A549 (cell line): ENCODE measurements around the gene LSR. TPM values are rescaled to one million over a fixed set of nuclear protein-coding genes. Genes with fewer than 3 reads are reported as not detected.
A peak's percentile ranks its signal among the peaks of the same experiment; 100 is the strongest.

Experiments
- ATAC-seq, 2 experiments: fragments of 200-7000 bp in 1 of 2; fragments of >200 bp in 1 of 2; cut with Nextera tagmentation in 1 of 2; cut with Tn5 transposase in 1 of 2; 3 replicates each; pipeline versions ENCODE4 v1.8.0 to v1.9.1; 2018 to 2020; ENCODE audit warnings: mild to moderate bottlenecking in 1 of 2, moderate library complexity in 1 of 2
- CTCF ChIA-PET: fragments of 300-600 bp; sonication (Branson Sonifier 250); formaldehyde crosslinking; extraction: SDS; loops from one replicate; lab custom pipeline; 2021; ENCODE audit warnings: antibody characterized with exemption, inconsistent platforms; lab: Yijun Ruan, JAX
- POLR2A ChIA-PET: fragments of 350-600 bp; formaldehyde crosslinking; extraction: SDS; loops from one replicate; lab custom pipeline; 2021; ENCODE audit warnings: antibody characterized with exemption, inconsistent platforms; lab: Yijun Ruan, JAX
- DNase-seq, 2 experiments: peaks; one replicate each; pipeline versions ENCODE4 v3.0.0 to v3.0.0-alpha.2; 2011 to 2016; ENCODE audit warnings: low read depth in 1 of 2, low spot score in 1 of 2
- FAIRE-seq: peaks from 2 replicates; lab custom pipeline; 2011; peaks lifted over from hg19 to GRCh38; lab: Jason Lieb, UNC
- H3K27ac ChIP-seq, 2 experiments: fragments of >200 bp; sonication (Bioruptor Twin); formaldehyde crosslinking; 3 replicates each; pipeline ENCODE4 v1.5.1; 2016 to 2017
- H3K4me1 ChIP-seq: fragments of >200 bp; sonication (Bioruptor Twin); formaldehyde crosslinking; 3 replicates; pipeline ENCODE4 v1.6.1; 2016
- H3K4me2 ChIP-seq: fragments of >200 bp; sonication (Bioruptor Twin); formaldehyde crosslinking; 3 replicates; pipeline ENCODE4 v1.6.1; 2016
- H3K4me3 ChIP-seq: fragments of >200 bp; sonication (Bioruptor Twin); formaldehyde crosslinking; 3 replicates; pipeline ENCODE4 v1.5.1; 2016
- H3K9me3 ChIP-seq: fragments of >200 bp; sonication (Bioruptor Twin); formaldehyde crosslinking; 3 replicates; pipeline ENCODE4 v1.6.1; 2016
- ATOH8 ChIP-seq: fragments of 250-450 bp; sonication (Bioruptor Pico); IDR thresholded peaks from 2 replicates; pipeline ENCODE4 v1.5.0; 2020; ENCODE audit warnings: low read depth, mild to moderate bottlenecking, moderate library complexity
- BCL3 ChIP-seq: fragments of >200 bp; sonication (Bioruptor Twin); formaldehyde crosslinking; IDR thresholded peaks from 3 replicates; pipeline ENCODE4 v1.6.1; 2016
- BHLHE40 ChIP-seq: IDR thresholded peaks from 2 replicates; pipeline ENCODE4 v1.6.1; 2012; ENCODE audit warnings: low read depth, low read length, inconsistent platforms
- CBX2 ChIP-seq: fragments of 200-600 bp; sonication (generic); IDR thresholded peaks from 2 replicates; pipeline ENCODE4 v1.6.1; 2016; ENCODE audit warnings: low read depth, mild to moderate bottlenecking, borderline replicate concordance
- CBX8 ChIP-seq: fragments of 200-600 bp; sonication (generic); IDR thresholded peaks from 2 replicates; pipeline ENCODE4 v1.6.1; 2016
- CEBPB ChIP-seq, 2 experiments: fragments of >200 bp in 1 of 2; sonication (Bioruptor Twin) in 1 of 2; formaldehyde crosslinking in 1 of 2; IDR thresholded peaks; 2 replicates each; pipeline ENCODE4 v1.6.1; 2012 to 2016
- CHD4 ChIP-seq: fragments of 200-600 bp; sonication (generic); IDR thresholded peaks from 2 replicates; pipeline ENCODE4 v1.6.1; 2016; ENCODE audit warnings: antibody characterized with exemption, mild to moderate bottlenecking, borderline replicate concordance
- EP300 ChIP-seq, 2 experiments: fragments of >200 bp; sonication (Bioruptor Twin); formaldehyde crosslinking; IDR thresholded peaks; 2 replicates in 1 of 2; 3 replicates in 1 of 2; pipeline ENCODE4 v1.6.1; 2016 to 2017
- FOSL2 ChIP-seq, 2 experiments: fragments of 450-650 bp in 1 of 2; fragments of >200 bp in 1 of 2; sonication (Bioruptor Twin) in 1 of 2; formaldehyde crosslinking; IDR thresholded peaks; 2 replicates each; pipeline versions ENCODE4 v1.5.0 to v1.6.1; 2016 to 2020; ENCODE audit warnings: mild to moderate bottlenecking in 1 of 2, moderate library complexity in 1 of 2
- FOXS1 ChIP-seq: fragments of 250-450 bp; sonication (Bioruptor Pico); IDR thresholded peaks from 2 replicates; pipeline ENCODE4 v1.5.0; 2020; ENCODE audit warnings: mild to moderate bottlenecking, moderate library complexity
- GATA3 ChIP-seq: IDR thresholded peaks from 2 replicates; pipeline ENCODE4 v1.6.1; 2012; ENCODE audit warnings: borderline replicate concordance
- HOXA7 ChIP-seq: fragments of 250-450 bp; sonication (Bioruptor Pico); IDR thresholded peaks from 2 replicates; pipeline ENCODE4 v1.5.0; 2020; ENCODE audit warnings: mild to moderate bottlenecking, moderate library complexity
- HOXB13 ChIP-seq: fragments of 250-450 bp; sonication (Bioruptor Pico); IDR thresholded peaks from 2 replicates; pipeline ENCODE4 v1.5.0; 2020; ENCODE audit warnings: low read depth, mild to moderate bottlenecking, moderate library complexity
- MAX ChIP-seq: IDR thresholded peaks from 2 replicates; pipeline ENCODE4 v1.6.1; 2012
- PBX3 ChIP-seq: IDR thresholded peaks from 2 replicates; pipeline ENCODE4 v1.6.1; 2012
- POLR2A ChIP-seq: IDR thresholded peaks from 2 replicates; pipeline ENCODE4 v1.6.1; 2012; ENCODE audit warnings: mild to moderate bottlenecking, low read length
- POLR2AphosphoS2 ChIP-seq: conservative IDR thresholded peaks from 2 replicates; pipeline ENCODE4 v1.6.1; 2012; ENCODE audit warnings: low read length, improper control_type of control experiment, inconsistent platforms
- RAD21 ChIP-seq, 2 experiments: fragments of >200 bp in 1 of 2; sonication (Bioruptor Twin) in 1 of 2; formaldehyde crosslinking in 1 of 2; IDR thresholded peaks in 1 of 2; conservative IDR thresholded peaks in 1 of 2; 2 replicates in 1 of 2; 3 replicates in 1 of 2; pipeline ENCODE4 v1.6.1; 2012 to 2018; ENCODE audit warnings: inconsistent platforms in 1 of 2
- RARB ChIP-seq: fragments of 250-450 bp; sonication (Bioruptor Pico); IDR thresholded peaks from 2 replicates; pipeline ENCODE4 v1.8.0; 2021; ENCODE audit warnings: mild to moderate bottlenecking, moderate library complexity
- RNF2 ChIP-seq: fragments of 200-600 bp; sonication (generic); IDR thresholded peaks from 2 replicates; pipeline ENCODE4 v1.6.1; 2016; ENCODE audit warnings: low read depth, mild to moderate bottlenecking, antibody characterized with exemption, moderate library complexity, borderline replicate concordance
- SMC3 ChIP-seq: fragments of >200 bp; sonication (Bioruptor Twin); formaldehyde crosslinking; IDR thresholded peaks from 3 replicates; pipeline ENCODE4 v1.6.1; 2018; ENCODE audit warnings: inconsistent platforms
- SREBF2 ChIP-seq: fragments of 450-650 bp; IDR thresholded peaks from 2 replicates; pipeline ENCODE4 v1.6.1; 2014; ENCODE audit warnings: mild to moderate bottlenecking, moderate library complexity
- TFCP2L1 ChIP-seq: fragments of 250-450 bp; sonication (Bioruptor Pico); IDR thresholded peaks from 2 replicates; pipeline ENCODE4 v1.5.0; 2021; ENCODE audit warnings: mild to moderate bottlenecking
- ZC3H11A ChIP-seq: fragments of 450-650 bp; IDR thresholded peaks from 2 replicates; pipeline ENCODE4 v1.6.1; 2014; ENCODE audit warnings: antibody characterized with exemption, mild to moderate bottlenecking
- ZNF302 ChIP-seq: fragments of 250-450 bp; sonication (Bioruptor Pico); IDR thresholded peaks from 2 replicates; pipeline ENCODE4 v1.9.0; 2021; ENCODE audit warnings: inconsistent platforms, mild to moderate bottlenecking, moderate library complexity
- WGBS: methylation state at CpG from one replicate; pipeline ENCODE4 v1.1.6; 2017; ENCODE audit errors: missing lambda C conversion rate; 5-methylcytosine and 5-hydroxymethylcytosine counted together
- polyA plus RNA-seq, 4 experiments: library from polyadenylated mRNA; depleted of rRNA in 3 of 4; stranded (reverse); fragments of >200 nt; fragmentation: RNase III in 1 of 4; extraction: RNeasy Plus Mini Kit Qiagen cat#74134 plus additional on column Dnase treatment in 1 of 4; gene quantifications; 2 replicates in 3 of 4; 3 replicates in 1 of 4; pipeline ENCODE4 v1.2.3, GENCODE V29; 2011 to 2017
- TF ChIP-seq, protein P1 (sequence below): fragments of 250-450 bp; sonication (Bioruptor Pico); IDR thresholded peaks from 2 replicates; pipeline ENCODE4 v1.5.0; 2021; ENCODE audit warnings: mild to moderate bottlenecking, moderate library complexity, borderline replicate concordance
- TF ChIP-seq, protein P2 (sequence below): fragments of 450-650 bp; IDR thresholded peaks from 2 replicates; pipeline ENCODE4 v1.6.1; 2014; ENCODE audit warnings: antibody characterized with exemption
- TF ChIP-seq, protein P3 (sequence below): IDR thresholded peaks from 2 replicates; pipeline ENCODE4 v1.6.1; 2012; ENCODE audit warnings: low read depth, borderline replicate concordance

LSR gene
- polyA plus RNA-seq, 2 of the 4 experiments (the other 2 are of a cell fraction): 2.1 to 3.6 TPM

DNA sequence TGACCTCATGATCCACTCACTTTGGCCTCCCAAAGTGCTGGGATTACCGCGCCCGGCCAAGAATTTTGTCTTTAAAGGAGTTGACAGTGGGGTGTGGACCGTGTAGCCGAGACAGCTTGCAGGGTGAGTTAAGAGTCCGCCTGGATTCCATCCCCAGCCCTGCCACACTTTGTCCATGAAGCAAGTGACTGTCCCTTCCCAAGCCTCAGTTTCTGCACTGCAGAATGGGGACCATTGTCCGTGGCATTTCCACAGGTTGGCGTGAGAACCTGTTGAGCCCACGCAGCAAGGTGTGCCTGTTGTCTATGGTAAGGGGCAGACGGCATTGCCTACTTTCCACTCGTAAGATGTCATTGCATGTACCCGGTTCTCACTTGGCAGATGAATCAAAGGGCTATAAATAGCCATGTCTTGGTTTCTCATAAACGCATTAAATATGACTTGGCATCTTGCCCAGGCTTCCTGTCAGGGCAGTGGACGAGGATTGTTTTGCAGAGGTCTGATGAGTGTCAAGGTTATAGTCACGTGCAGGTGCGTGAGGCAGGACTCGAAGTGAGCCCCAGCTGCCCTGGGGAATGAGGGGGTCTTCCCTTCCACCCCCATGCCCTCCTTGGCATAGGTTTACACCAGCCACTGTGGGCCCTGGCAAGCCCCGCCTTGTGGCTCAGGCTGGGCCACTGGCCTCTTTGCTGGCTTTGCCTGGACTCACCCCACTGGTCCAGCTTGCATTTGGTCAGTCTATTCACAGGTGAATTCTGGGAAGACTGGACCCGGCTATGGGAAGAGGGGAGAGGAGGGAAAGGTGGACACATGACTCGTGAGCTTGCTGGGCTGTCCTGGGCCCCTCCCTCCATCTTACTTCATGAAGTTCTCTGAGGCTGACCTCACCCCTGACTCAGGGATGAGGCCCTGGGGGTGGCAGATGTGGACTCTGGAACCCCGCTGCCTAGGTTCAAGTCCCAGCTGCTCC is 34.9 kb upstream of the LSR start:
- H3K4me2 ChIP-seq: peak overlapping the region; percentile 45
- ChIA-PET POLR2A (no interaction called here), CTCF (interaction anchor here (0.6 to 2.2 kb wide), 4 partner anchors 9 to 258 kb away, joined by 3 to 6 read pairs (median 3); no protein-coding TSS in a partner anchor)
- H3K9me3 ChIP-seq: peaks cover 25% of the 10 kb centered on the region
- H3K4me3 ChIP-seq: no peak overlapping the region
- WGBS: 10% methylated on average over 21 of the region's 21 CpGs
- TF ChIP-seq HOXB13 (no peak), ZNF302 (CRISPR knock-in tag) (no peak), ZC3H11A (no peak), ATOH8 (CRISPR knock-in tag) (no peak), TFCP2L1 (CRISPR knock-in tag) (no peak), POLR2A (no peak), HOXA7 (CRISPR knock-in tag) (no peak), BHLHE40 (no peak), CBX8 (no peak), BCL3 (no peak), CBX2 (no peak), RAD21 (conservative IDR thresholded peaks at IDR 0.05 in 1 of 2, IDR thresholded peaks at IDR 0.05 in 1 of 2) (no peak), POLR2AphosphoS2 (no peak), CEBPB (IDR thresholded peaks at IDR 0.05) (no peak), MAX (peak; percentile 65), RNF2 (no peak), EP300 (IDR thresholded peaks at IDR 0.05) (no peak), FOXS1 (CRISPR knock-in tag) (no peak), CHD4 (no peak), GATA3 (0 out of 2 replicates have a peak, but pooled peaks have one; percentile 28), SMC3 (no peak), PBX3 (no peak), SREBF2 (no peak), RARB (CRISPR knock-in tag) (no peak), FOSL2 (IDR thresholded peaks at IDR 0.05) (no peak), FOSL2 (CRISPR knock-in tag; IDR thresholded peaks at IDR 0.05) (0 out of 2 replicates have a peak, but pooled peaks have one; percentile 9)
- TF ChIP-seq, protein P1, sequence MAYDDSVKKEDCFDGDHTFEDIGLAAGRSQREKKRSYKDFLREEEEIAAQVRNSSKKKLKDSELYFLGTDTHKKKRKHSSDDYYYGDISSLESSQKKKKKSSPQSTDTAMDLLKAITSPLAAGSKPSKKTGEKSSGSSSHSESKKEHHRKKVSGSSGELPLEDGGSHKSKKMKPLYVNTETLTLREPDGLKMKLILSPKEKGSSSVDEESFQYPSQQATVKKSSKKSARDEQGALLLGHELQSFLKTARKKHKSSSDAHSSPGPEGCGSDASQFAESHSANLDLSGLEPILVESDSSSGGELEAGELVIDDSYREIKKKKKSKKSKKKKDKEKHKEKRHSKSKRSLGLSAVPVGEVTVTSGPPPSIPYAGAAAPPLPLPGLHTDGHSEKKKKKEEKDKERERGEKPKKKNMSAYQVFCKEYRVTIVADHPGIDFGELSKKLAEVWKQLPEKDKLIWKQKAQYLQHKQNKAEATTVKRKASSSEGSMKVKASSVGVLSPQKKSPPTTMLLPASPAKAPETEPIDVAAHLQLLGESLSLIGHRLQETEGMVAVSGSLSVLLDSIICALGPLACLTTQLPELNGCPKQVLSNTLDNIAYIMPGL (CRISPR knock-in tag): no peak
- TF ChIP-seq, protein P2, sequence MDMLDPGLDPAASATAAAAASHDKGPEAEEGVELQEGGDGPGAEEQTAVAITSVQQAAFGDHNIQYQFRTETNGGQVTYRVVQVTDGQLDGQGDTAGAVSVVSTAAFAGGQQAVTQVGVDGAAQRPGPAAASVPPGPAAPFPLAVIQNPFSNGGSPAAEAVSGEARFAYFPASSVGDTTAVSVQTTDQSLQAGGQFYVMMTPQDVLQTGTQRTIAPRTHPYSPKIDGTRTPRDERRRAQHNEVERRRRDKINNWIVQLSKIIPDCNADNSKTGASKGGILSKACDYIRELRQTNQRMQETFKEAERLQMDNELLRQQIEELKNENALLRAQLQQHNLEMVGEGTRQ: peak; percentile 69
- TF ChIP-seq, protein P3, sequence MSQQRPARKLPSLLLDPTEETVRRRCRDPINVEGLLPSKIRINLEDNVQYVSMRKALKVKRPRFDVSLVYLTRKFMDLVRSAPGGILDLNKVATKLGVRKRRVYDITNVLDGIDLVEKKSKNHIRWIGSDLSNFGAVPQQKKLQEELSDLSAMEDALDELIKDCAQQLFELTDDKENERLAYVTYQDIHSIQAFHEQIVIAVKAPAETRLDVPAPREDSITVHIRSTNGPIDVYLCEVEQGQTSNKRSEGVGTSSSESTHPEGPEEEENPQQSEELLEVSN: no peak
- DNase-seq (peak; percentile 48 to 85), ATAC-seq (peak; percentile 72 to 75), FAIRE-seq (peak; percentile 56)
- peaks cover 13% of the 10 kb centered on the region for H3K4me1 ChIP-seq
- no peak overlapping the region for H3K27ac ChIP-seq
